Measurements from ENCODE around the gene FBXL3. TPM values are rescaled to one million over a fixed set of nuclear protein-coding genes. Genes with fewer than 3 reads are reported as not detected.
A peak's percentile ranks its signal among the peaks of the same experiment; 100 is the strongest.
"Not testable (repeated sequence)": the region's sequence is repeated elsewhere in the genome, so short reads cannot be mapped to it uniquely, and the experiment has no call there.

The FBXL3 gene
- total RNA-seq, 1 donor from 2014 or later = 46.5 TPM

- DNase-seq (ENCODE audit: low read depth) = peak; percentile 52
Measured at GRCh38 chr13:77028202-77028601, 1.2 kb upstream of the FBXL3 start.

- peak; percentile 83 for DNase-seq (ENCODE audit: low read depth)
Measured at GRCh38 chr13:77026255-77026860, 601 bp downstream of the FBXL3 start.

GRCh38 chr13:77022341-77022740 lies 4.6 kb downstream of the FBXL3 start:
- no peak for DNase-seq (ENCODE audit: low read depth)

- DNase-seq (ENCODE audit: low read depth) = no peak
Measured at GRCh38 chr13:77019756-77020155, 7.2 kb downstream of the FBXL3 start.

- DNase-seq (ENCODE audit: low read depth) = no peak
Measured at GRCh38 chr13:77016888-77017623, 9.9 kb downstream of the FBXL3 start.

GRCh38 chr13:77016251-77016812 lies 10.6 kb downstream of the FBXL3 start:
- no peak for DNase-seq (ENCODE audit: low read depth)

GRCh38 chr13:77014906-77015685 lies 11.9 kb downstream of the FBXL3 start:
- DNase-seq (ENCODE audit: low read depth) = no peak

- DNase-seq (ENCODE audit: low read depth) = no peak
Measured at GRCh38 chr13:77013853-77014542, 13.0 kb downstream of the FBXL3 start.

- DNase-seq (ENCODE audit: low read depth) = not testable (repeated sequence)
Measured at GRCh38 chr13:77009719-77010118, 17.2 kb downstream of the FBXL3 start.

GRCh38 chr13:77009011-77009410 lies 17.9 kb downstream of the FBXL3 start:
- DNase-seq (ENCODE audit: low read depth) = no peak

- DNase-seq (ENCODE audit: low read depth) = not testable (repeated sequence)
Measured at GRCh38 chr13:77008337-77008736, 18.6 kb downstream of the FBXL3 start.

GRCh38 chr13:77002590-77003190 lies 24.3 kb downstream of the FBXL3 start:
- peak; percentile 41 for DNase-seq (ENCODE audit: low read depth)

- DNase-seq (ENCODE audit: low read depth) = no peak
Measured at GRCh38 chr13:77001963-77002587, 24.9 kb downstream of the FBXL3 start.

GRCh38 chr13:77001540-77001939 lies 25.4 kb downstream of the FBXL3 start:
- no peak for DNase-seq (ENCODE audit: low read depth)

GRCh38 chr13:77000475-77000874 lies 26.5 kb downstream of the FBXL3 start:
- DNase-seq (ENCODE audit: low read depth) = peak; percentile 39

GRCh38 chr13:76994281-76994680 lies 32.7 kb downstream of the FBXL3 start:
- no peak for DNase-seq (ENCODE audit: low read depth)

- no peak for DNase-seq (ENCODE audit: low read depth)
Measured at GRCh38 chr13:76993473-76993872, 33.5 kb downstream of the FBXL3 start.

- DNase-seq (ENCODE audit: low read depth) = peak; percentile 57
Measured at GRCh38 chr13:76993021-76993420, 33.9 kb downstream of the FBXL3 start.

- peak; percentile 56 for DNase-seq (ENCODE audit: low read depth)
Measured at GRCh38 chr13:76992548-76993001, 34.4 kb downstream of the FBXL3 start.
